ENCODE results near the gene CLIP1.
A peak's percentile ranks its signal among the peaks of the same experiment; 100 is the strongest.
"Not testable (repeated sequence)": the region's sequence is repeated elsewhere in the genome, so short reads cannot be mapped to it uniquely, and the experiment has no call there.

The CLIP1 gene

DNA sequence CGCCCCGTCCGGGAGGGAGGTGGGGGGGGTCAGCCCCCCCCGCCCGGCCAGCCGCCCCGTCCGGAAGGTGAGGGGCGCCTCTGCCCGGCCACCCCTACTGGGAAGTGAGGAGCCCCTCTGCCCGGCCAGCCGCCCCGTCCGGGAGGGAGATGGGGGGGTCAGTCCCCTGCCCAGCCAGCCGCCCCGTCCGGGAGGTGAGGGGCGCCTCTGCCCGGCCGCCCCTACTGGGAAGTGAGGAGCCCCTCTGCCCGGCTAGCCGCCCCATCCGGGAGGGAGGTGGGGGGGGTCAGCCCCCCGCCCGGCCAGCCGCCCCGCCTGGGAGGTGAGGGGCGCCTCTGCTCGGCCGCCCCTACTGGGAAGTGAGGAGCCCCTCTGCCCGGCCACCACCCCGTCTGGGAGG is 64.9 kb downstream of the CLIP1 start:
- not testable (repeated sequence) for DNase-seq (ENCODE audit: low read depth in 2 of 3, low spot score in 2 of 3)

DNA sequence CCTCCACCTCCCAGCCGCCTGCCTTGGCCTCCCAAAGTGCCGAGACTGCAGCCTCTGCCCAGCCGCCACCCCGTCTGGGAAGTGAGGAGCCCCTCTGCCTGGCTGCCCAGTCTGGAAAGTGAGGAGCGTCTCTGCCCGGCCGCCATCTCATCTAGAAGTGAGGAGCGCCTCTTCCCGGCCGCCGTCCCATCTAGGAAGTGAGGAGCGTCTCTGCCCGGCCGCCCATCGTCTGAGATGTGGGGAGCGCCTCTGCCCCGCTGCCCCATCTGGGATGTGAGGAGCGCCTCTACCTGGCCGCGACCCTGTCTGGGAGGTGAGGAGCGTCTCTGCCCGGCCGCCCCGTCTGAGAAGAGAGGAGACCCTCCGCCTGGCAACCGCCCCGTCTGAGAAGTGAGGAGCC is 65.5 kb downstream of the CLIP1 start:
- not testable (repeated sequence) for DNase-seq (ENCODE audit: low read depth in 2 of 3, low spot score in 2 of 3)

DNA sequence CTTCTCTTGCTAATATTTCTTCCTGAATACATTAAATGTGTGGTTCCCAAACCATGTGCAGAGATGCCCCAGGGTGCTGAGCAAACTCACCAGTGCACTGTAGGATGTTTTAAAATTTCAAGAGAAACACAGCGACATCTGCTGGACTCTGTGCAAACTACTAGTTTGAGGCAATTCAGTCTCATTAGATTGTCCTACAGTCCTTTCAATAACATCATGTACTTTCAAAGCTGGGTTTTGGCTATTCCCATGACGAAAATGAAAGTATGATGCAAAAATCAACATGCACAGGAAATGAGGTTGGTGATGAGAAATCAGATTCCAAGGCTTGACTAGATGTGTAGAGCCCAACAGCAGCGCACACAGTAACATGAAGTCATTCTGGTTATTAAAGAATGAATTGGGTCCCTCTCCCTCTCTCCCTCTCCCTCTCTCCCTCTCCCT is 66.3 kb downstream of the CLIP1 start:
- peak in 1 of 3 experiments; percentile 32 for DNase-seq (ENCODE audit: low read depth in 2 of 3, low spot score in 2 of 3)

DNA sequence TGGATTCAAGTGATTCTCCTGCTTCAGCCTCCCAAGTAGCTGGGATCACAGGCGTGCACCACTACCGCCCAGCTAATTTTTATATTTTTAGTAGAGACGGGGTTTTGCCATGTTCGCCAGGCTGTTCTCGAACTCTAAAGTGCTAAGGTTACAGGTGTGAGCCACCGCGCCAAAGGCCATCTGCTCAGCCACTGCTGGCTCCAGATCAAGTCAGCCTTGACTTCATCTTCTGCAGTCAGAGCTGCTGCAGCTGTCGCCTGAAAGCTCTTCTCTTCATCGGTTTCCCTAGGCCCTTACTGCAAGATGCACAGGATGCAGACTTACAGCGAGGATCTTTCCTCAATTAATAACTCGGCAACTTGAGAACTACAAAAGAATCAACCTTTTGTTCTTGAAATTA is 66.8 kb downstream of the CLIP1 start:
- DNase-seq (ENCODE audit: low read depth in 2 of 3, low spot score in 2 of 3) = no peak

DNA sequence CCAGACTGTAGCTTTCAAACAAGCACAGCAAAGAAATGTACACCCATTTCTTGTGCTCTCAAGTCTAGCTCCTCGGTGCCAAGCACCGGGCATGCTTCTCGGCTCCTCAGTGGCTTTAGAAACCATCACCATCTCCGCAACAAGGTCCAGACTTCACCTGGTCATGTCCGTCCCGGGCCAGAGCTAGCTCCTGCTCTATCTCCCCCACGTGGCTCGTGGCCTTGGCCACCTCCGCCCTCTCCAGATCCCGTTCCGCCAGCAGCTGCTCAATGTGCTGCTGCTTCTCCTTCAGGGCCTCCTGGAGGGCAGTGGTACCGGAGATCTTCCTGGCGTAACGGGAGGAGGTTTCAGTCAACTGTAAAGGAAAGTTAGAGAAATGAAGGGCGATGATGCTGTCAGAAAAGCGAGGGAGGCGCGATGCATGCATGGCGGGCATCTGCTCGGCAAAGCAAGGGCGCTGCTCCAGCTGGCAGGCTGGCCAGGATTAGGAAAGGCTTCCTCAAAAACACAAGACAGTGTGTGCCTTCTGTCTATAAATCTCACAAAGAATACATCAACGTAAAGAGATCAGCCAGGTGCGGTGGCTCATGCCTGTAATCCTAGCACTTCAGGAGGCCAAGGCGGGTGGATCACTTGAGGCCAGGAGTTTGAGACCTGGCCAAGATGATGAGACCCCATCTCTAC is 67.4 kb downstream of the CLIP1 start:
- DNase-seq (ENCODE audit: low read depth in 2 of 3, low spot score in 2 of 3) = no peak

DNA sequence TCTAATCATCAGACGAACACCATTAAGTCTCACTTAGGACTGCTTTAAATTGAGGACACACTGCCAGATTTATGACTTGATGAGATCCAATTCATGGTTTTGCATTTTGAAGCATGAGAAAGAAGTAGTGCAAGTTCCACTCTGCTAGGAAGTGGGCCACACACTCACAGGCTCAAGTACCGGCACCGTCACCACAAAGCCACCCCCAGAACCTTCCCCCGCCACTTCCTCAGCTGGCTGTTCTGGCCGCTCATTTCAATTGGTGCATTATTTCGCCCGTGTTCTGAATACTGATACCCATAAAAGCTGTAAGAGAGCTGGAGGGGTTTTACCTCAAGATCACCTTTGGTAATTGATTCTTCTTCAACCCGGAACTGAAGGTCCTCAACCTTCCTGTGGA is 70.1 kb downstream of the CLIP1 start:
- DNase-seq (ENCODE audit: low read depth in 2 of 3, low spot score in 2 of 3) = no peak

DNA sequence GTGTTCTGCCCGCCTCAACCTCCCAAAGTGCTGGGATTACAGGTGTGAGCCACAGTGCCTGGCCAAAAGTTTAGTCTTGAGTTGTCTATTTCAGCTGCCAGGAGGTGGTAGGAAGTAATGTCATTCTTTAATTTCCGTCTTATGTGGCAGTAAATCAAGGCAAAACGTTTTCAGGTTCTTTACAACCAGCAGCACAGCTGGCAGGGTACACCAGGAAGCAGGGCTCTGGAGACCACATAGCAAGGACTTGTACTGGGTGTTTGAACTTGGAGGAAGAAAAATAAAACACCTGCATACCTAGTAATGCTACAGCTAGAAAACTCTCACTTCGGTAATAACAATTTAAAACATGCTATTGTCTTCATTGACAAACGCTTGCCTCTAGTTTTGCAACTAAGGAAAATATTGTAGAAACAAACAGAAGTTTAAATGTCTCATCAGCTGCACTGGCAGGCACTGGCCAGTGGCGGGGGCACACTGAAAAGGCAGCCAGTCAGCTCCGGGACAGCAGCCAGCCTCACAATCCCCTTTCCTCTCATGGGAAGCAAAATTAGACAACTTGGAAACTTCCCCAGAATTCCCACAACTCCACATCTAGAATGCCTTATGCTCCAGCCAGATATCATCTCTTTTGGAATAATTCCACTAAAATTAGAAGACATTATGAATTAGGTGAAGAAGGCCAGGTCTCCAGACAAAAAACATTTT is 72.2 kb downstream of the CLIP1 start:
- no peak for DNase-seq (ENCODE audit: low read depth in 2 of 3, low spot score in 2 of 3)

DNA sequence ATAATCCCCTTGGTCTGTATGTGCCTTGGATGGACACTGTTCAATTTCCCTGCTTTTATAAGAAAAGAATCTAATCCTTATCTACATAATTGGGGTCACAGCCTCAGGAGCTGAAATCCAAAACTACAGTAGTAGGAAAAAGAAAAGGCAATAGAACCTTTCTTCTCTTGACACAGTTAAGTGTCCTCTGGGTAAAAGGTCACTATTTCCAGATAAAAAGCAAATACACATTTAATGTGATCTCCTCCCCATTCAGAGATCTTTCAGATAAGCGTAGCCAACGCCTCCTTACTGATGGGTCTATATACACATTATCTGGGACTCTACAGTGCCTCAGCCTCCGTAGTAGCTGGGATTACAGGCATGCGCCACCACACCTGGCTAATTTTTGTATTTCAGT is 73.4 kb downstream of the CLIP1 start:
- no peak for DNase-seq (ENCODE audit: low read depth in 2 of 3, low spot score in 2 of 3)

DNA sequence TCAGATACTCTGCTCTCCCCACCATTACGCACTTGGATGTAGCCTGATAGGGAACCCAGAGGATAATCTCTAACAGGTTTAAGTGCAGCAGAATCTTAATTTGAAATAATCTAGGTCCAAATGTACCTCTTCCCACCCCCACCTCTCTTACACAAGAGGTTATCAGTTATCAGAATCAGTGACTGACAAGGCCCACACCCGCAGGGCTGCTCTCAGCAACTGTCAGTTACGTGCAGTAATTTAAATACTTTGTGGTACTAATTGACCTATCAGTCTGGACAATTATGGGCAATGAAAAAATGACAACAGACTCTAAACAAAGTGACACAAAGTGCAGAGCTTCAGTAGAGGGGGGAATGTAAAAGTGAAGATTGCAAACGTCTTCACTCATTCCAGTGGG is 74.0 kb downstream of the CLIP1 start:
- no peak for DNase-seq (ENCODE audit: low read depth in 2 of 3, low spot score in 2 of 3)

DNA sequence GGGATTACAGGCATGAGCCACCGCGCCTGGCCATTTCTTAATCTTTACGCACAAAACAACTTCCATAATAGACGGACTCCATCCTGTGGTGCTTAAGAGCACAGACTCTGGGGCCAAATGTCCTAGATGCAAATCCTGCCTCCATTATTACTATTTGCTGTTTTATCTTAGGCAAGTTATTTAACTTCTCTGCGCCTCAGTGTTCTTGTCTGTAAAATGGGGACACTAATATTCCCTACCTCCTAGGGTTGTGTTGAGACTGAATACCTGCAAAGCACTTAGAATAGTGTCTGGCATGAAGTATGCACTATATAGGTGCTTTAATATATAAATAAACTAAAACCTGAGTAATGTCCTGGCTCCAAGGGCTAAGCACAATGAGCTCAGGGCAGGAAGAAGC is 76.4 kb downstream of the CLIP1 start:
- no peak for DNase-seq (ENCODE audit: low read depth in 2 of 3, low spot score in 2 of 3)

DNA sequence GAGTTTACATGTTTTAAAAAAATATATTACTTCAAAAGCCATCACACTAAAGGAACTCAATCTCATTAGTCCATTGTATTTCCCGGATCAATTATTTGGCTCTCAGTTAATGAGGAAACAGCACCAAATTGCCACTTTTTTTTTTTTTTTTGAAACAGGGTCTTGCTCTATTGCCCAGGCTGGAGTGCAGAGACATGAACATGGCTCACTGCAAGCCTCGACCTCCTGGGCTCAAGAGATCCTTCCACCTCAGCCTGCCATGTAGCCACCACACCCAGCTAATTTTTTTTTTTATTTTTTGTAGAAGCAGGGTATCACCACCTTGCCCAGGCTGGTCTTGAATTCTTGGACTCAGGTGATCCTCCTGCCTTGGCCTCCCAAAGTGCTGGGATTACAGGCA is 77.4 kb downstream of the CLIP1 start:
- no peak for DNase-seq (ENCODE audit: low read depth in 2 of 3, low spot score in 2 of 3)

DNA sequence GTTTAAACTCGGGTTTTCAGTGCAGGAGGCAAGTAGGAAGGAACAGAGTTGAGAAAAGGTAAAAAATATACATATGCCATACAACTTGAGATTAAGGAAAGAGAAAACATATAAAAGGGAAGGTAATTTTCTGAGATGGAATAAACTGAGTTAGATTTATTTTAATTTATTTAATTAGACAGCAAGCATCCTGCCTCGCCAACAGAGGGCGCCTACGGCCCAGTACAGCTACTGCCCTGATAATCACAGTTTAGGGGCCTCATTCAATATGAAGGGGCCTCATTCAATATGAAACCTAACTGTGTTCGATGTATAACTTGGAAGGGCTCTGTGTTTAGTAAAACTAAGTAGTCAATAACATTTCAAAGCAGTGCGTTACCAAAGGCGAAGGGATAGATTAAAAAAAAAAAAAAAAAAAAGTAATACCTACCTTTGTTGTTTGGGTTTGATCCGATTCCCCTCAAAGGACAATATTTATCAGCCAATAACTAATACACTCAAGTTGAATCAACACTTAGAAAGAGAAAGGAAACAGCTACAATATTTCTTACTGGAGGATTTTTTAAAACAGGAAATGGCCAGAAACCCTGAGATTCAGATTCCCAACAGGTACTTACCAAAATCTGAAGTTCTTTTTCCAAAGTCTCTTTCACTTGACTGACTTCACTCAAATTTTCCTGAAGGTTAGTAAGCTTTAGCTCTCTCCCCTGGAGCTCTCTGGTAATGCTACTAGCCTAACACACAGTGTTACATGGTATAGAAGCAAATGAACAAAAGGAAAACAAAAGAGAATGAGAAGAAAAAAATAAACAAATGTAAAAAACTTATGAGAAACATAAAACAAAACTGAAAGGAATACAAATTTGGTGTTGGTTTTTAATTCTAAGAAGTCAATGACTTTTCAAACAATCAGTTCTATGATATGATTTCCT is 86.2 kb downstream of the CLIP1 start:
- peak in 1 of 3 experiments; percentile 23 for DNase-seq (ENCODE audit: low read depth in 2 of 3, low spot score in 2 of 3)

DNA sequence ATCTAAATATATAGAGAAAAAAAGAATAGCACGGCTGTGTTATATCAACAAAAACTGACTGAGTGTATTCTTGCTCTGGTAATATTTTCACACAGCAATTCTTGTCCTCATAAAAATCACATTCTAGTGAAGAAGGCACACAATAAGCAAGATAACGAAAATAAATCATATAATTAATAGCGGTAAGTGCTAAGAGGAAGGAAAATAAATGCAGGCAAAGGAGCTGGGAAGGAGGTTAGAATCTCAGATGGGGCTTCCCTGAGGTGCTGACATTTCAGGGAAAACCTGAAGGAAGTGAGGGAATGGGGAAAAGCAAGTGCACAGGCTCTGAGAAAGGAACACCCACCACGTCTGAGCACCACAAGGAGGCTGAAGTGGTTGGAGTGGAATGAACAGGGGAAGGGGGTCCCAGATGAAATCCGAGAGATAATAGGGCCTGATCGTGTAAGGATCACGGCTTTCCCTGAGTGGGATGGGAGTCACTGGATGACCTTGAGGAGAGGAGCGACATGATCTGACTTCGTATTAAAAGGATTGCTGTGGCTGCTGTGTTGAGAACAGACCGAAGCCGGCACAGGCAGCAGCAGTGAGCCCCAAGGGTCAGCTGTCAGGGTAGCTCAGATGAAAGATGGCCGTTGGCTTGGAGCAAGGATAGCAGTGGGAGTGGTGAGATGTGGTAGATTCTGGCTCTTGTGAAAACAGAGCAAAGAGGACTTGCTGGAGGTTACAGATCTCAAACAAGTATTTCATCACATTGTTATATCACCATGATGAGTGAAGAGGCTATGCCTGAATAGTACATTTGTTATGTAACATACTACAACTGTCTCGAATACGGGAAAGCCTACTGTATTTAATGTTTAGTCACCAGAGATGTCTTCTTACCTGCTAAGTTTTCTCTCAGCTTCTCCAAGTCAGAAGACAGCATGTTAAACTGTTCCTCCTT is 89.1 kb downstream of the CLIP1 start:
- no peak for DNase-seq (ENCODE audit: low read depth in 2 of 3, low spot score in 2 of 3)

DNA sequence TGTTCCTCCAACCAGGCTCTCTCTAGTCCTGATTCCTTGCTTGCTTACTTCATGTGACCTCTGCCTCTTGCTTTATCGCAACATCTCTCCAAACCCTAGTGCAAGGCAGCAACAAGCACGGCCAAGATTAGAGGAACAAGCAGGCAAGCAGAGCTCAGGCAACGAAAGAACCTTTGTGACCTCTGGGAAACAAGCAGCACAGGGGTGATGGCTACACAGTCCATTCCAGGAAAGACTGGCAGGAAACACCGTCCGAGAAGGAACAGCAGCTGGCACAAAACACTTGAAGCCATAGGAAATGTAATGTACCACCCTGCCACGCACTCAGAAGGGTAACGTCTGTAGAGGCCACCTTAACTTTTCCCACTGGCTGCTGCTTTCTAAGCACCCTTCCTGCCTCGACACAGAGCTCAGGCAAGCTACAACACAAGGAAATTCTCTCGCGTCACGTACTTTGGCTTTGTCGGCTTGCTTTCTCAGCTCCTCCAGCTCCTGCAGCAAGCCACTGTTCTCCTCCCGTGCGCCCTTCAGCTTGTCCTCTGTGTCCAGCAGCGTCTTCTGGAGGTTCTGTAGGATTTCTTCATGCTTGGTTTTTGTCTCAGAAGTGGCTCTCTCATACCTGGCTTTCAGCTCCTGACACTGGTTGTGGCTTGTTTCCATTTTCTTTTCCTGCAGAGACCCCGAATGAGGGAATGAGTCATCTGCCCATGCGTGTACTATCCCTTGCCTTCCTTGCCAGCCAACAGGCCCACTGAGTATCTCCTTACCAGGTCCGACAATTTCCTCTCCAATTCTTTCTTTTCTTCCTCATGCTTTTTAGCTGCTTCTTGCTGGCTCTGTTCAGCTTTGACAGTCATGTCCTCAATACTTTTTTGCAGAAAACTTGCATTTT is 94.7 kb downstream of the CLIP1 start:
- DNase-seq (ENCODE audit: low read depth in 2 of 3, low spot score in 2 of 3) = no peak

DNA sequence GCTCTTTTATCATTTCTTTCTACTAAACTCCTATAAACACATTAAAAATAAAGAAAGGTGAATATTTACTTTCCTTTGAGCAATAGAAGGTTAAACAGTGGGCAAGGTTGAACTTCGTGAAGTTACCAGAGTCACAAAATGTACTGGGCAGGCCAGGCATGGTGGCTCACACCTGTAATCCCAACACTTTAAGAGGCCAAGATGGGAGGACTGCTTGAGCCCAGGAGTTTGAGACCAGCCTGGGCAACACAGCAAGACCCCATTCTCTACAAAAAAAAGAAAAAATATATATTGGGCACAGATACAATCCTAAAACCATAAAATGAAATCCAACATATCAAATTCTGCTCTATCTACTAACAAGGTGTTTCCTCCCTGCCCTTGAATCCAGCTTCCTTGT is 95.5 kb downstream of the CLIP1 start:
- DNase-seq (ENCODE audit: low read depth in 2 of 3, low spot score in 2 of 3) = no peak

DNA sequence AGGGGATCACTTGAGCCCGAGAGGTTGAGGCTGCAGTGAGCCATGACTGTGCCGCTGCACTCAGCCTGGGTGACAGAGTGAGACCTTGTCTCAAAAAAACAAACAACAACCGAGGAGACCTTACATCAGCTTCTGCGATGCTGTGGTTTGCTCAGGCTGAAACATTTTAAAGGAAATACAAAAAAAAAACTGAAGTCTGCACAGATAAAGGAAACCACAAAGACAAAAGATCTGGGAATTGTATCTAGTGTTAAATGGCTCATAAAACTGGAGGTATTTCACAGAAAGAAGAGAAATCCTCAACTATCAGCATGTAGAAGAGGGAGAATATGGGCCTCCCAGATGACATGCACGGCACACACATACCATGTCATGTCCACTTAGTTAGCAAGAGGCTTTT is 95.9 kb downstream of the CLIP1 start:
- DNase-seq (ENCODE audit: low read depth in 2 of 3, low spot score in 2 of 3) = no peak

DNA sequence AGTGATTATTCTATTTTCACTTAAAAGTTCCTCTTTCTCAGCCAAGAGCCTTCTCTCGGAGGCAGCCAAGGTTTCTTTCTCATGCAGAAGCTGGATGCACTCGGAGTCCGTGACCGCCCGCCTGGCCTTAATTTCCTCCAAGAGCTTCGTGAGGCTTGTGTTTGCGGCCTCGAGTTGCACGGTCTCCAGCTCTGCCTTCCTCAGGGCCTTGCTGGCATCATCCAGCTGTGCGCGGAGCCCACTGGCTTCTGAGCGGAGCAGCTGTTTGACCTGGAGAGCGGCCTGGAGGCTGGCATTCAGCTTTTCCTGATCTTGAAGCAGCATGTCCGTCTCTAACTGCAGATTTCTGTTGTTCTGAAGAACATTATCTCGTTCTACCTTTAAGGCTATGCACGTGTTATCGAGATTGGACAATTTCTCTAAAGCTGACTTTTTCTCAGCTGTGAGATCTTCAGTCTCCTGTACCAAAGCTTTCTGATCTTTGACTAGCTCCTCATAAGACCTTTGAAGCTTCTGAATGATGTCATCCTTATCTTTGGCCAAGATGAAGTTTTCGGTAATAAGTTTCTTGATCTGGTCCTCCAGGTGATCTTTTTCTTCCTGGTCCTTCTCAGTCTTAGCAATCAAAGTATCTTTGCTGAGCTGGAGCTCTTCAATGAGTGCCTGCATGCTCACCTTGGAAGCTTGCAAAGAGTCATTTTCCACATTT is 99.0 kb downstream of the CLIP1 start:
- DNase-seq (ENCODE audit: low read depth in 2 of 3, low spot score in 2 of 3) = no peak

DNA sequence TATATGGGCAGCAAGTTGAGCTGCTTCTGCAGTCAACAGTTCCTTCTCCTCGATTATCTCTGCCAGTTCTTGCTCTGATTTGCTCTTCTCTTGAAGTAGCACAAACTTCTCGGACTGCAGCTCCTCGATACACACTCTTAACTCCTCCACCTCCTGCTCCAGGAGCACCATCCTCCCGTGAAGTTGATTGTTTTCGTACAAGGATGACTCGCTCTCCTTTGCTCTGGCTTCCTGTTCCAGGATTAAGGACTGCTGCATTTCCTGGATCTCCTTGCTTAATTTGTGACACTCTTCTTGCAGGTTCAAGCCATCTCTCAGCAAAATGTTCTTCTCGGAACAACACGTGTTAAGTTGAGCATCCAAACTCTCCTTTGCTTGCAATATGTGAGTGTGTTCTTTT is 100.0 kb downstream of the CLIP1 start:
- DNase-seq (ENCODE audit: low read depth in 2 of 3, low spot score in 2 of 3) = no peak
